Stimulated activated naive B cell treated with anti-CD40 and anti-IgM and Interleukin-4, amounts not matched to agents 10 μg/mL and 1 μg/mL and 100 μg/mL, for 72 hours (primary cell): ENCODE data around the gene ADK.
"Not testable (repeated sequence)": the region's sequence is repeated elsewhere in the genome, so short reads cannot be mapped to it uniquely, and the experiment has no call there.

Experiments used
- ATAC-seq, 2 donors: fragments of 150-1000 bp; cut with Tn5 transposase; replicated peaks; 2 replicates each; pipeline ENCODE4 v1.10.0; 2021; ENCODE audit warnings: moderate library complexity in 1 of 2
- DNase-seq: peaks from one replicate; pipeline ENCODE4 v3.0.0; 2021
- H3K27ac Mint-ChIP-seq: one replicate; pipeline ENCODE4 v1.8.0; 2022; ENCODE audit warnings: mild to moderate bottlenecking, mixed read lengths
- H3K27me3 Mint-ChIP-seq, 2 donors: one replicate each; pipeline ENCODE4 v1.8.0; 2022; ENCODE audit warnings: mixed read lengths in 2 of 2
- H3K36me3 Mint-ChIP-seq, 2 donors: one replicate each; pipeline ENCODE4 v1.8.0; 2022; ENCODE audit warnings: mixed read lengths in 2 of 2, mild to moderate bottlenecking in 1 of 2
- H3K4me1 Mint-ChIP-seq, 2 donors: one replicate each; pipeline ENCODE4 v1.8.0; 2022; ENCODE audit warnings: mixed read lengths in 2 of 2, mild to moderate bottlenecking in 1 of 2
- H3K4me3 Mint-ChIP-seq, 2 donors: one replicate each; pipeline ENCODE4 v1.8.0; 2022; ENCODE audit warnings: mild to moderate bottlenecking in 2 of 2, mixed read lengths in 2 of 2, moderate library complexity in 1 of 2
- H3K9me3 Mint-ChIP-seq, 2 donors: one replicate each; pipeline ENCODE4 v1.8.0; 2022; ENCODE audit warnings: mixed read lengths in 2 of 2, mild to moderate bottlenecking in 1 of 2

ADK gene

DNA sequence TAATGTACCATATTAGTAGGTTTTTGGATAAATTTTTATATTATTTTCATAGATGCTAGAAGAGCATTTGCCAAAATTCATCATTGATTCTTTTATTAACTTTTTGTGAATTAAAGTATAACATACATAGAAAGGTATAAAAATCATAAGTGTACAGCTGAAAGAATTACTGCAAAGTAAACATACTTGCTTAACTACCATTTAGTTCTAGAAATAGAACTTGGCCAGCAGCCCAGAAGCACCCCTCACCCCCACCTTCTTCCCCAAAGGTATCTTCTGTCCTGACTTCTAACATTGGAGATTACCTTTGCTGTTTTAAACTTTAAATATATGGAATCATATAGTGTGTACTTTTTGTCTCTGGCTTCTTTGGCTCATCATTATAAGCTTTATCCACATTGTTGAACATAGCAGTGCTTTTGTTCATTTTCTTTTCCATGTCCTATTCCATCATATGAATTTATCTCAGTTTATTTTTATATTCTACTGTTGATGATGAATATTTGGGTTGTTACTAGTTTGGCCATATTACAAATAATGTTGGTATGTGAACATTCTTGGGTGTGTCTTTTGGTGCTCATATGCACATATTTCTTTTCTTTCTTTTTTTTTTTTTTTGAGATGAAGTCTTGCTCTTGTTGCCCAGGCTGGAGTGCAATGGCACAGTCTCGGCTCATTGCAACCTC, 142.8 kb downstream of the ADK start:
- no peak overlapping the region for H3K27ac Mint-ChIP-seq
- no peak for DNase-seq
- no peaks in the 10 kb centered on the region for H3K9me3 Mint-ChIP-seq
- ATAC-seq, result no peak
- peaks cover 10 to 28% of the 10 kb centered on the region in 2 donors for H3K36me3 Mint-ChIP-seq
- H3K27me3 Mint-ChIP-seq, result no peaks in the 10 kb centered on the region
- H3K4me3 Mint-ChIP-seq, result no peak overlapping the region
- peaks cover 18 to 41% of the 10 kb centered on the region in 2 donors for H3K4me1 Mint-ChIP-seq

DNA sequence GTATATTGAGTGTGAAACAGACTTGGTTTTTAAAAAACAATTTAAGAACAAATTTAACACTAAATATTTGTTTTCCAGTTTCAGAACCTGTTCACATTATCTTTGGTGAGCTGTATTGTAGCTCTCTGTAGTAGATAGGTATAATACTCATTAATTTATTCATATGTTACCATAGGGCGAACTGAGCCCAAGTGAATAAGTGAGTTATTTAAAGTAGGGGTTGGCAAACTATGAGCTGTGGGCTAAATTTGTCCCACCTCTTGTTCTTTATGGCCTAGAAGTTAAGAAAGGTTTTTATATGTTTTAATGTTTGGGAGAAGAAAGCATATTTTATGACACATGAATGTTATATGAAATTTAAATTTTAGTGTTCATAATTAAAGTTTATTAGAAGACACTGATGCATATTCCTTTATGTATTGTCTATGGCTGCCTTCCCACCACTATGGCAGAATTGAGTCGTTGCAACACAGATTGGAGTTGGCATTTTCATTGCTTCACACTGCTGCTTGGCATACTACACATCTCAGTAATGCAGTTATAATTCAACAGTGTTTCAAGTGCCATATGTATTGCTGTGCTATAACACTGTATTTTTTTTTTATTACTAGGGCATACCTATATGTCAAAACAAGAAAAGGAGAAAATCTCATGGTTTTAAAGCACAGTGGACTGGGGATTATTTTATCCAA, 146.5 kb downstream of the ADK start:
- Mint-ChIP-seq H3K36me3 (peaks cover 7 to 22% of the 10 kb centered on the region in 2 donors), H3K4me1 (peaks cover 12 to 23% of the 10 kb centered on the region in 2 donors), H3K27me3 (no peaks in the 10 kb centered on the region), H3K4me3 (no peak overlapping the region), H3K9me3 (peaks cover 0 to 2% of the 10 kb centered on the region in 2 donors), H3K27ac (no peak overlapping the region)
- no peak for ATAC-seq
- DNase-seq, result no peak

DNA sequence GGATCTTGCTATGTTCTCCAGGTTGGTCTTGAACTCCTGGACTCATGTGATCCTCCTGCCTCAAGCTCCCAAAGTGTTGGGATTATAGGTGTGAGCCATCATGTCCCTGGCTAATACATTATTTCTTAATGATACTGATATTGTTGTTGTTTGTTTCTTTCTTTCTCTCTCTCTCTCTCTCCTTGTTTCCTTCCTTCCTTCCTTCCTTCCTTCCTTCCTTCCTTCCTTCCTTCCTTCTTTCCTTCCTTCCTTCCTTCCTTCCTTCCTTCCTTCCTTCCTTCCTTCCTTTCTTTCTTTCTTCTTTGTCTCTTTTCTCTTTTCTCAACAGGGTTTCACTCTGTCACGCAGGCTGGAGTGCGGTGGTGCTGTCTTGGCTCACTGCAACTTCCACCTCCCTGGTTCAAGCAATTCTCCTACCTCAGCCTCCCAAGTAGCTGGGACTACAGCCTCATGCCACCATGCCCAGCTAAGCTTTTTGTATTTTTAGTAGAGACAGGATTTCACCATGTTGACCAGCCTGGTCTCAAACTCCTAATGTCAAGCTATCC, 149.1 kb downstream of the ADK start:
- ATAC-seq, H3K9me3 Mint-ChIP-seq, H3K27me3 Mint-ChIP-seq, DNase-seq: not testable (repeated sequence)
- H3K27ac Mint-ChIP-seq, result peak overlapping the region; percentile 84
- H3K4me1 Mint-ChIP-seq, result peaks cover 9 to 19% of the 10 kb centered on the region in 2 donors
- H3K4me3 Mint-ChIP-seq, result peak overlapping the region in 1 of 2 donors; percentile 68
- peaks cover 5 to 15% of the 10 kb centered on the region in 2 donors for H3K36me3 Mint-ChIP-seq

DNA sequence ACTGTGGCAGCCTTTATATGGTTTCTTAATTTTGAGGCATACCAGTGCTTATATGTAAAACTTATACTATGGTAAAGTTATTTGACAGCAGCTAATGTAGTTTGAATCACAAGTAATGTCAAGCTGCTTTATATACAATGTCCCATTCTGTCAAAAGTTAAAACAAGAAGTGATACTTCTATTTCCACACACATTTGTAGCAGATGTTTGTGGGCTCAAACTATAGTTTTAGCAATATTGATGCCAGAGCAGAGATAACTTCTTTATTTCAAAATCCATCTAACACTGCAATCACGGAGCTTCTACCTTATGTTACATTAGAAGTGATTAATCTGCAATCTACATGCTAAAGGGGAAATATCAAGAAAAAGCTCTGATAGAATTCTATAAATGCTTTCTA, 149.6 kb downstream of the ADK start:
- Mint-ChIP-seq H3K27me3 (no peaks in the 10 kb centered on the region), H3K27ac (no peak overlapping the region), H3K4me1 (peaks cover 14 to 24% of the 10 kb centered on the region in 2 donors), H3K4me3 (no peak overlapping the region), H3K9me3 (peaks cover 0 to 2% of the 10 kb centered on the region in 2 donors), H3K36me3 (peaks cover 3 to 15% of the 10 kb centered on the region in 2 donors)
- no peak for DNase-seq
- ATAC-seq, result peak; percentile 59 to 78

DNA sequence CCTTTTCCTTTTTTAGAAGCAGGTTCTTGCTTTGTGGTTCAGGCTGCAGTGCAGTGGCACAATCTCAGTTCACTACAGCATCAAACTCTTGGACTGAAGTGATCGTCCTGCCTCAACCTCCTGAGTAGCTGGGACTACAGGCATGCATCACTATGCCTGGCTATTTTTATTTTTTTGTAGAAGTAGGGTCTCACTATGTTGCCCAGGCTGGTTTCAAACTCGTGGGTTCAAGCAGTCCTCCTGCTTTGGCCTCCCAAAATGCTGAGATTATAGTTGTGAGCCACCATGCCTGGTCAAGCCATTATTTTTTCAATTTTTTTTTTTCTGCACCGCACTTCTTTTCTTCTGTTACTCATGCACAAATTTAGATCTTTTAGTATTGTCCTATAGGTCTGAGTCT, 154.7 kb downstream of the ADK start:
- no peak overlapping the region for H3K4me3 Mint-ChIP-seq
- no peak for ATAC-seq
- H3K27me3 Mint-ChIP-seq, result no peaks in the 10 kb centered on the region
- H3K36me3 Mint-ChIP-seq, result peaks cover 4 to 14% of the 10 kb centered on the region in 2 donors
- H3K27ac Mint-ChIP-seq, result no peak overlapping the region
- peaks cover 18 to 25% of the 10 kb centered on the region in 2 donors for H3K4me1 Mint-ChIP-seq
- no peaks in the 10 kb centered on the region for H3K9me3 Mint-ChIP-seq
- DNase-seq, result no peak

DNA sequence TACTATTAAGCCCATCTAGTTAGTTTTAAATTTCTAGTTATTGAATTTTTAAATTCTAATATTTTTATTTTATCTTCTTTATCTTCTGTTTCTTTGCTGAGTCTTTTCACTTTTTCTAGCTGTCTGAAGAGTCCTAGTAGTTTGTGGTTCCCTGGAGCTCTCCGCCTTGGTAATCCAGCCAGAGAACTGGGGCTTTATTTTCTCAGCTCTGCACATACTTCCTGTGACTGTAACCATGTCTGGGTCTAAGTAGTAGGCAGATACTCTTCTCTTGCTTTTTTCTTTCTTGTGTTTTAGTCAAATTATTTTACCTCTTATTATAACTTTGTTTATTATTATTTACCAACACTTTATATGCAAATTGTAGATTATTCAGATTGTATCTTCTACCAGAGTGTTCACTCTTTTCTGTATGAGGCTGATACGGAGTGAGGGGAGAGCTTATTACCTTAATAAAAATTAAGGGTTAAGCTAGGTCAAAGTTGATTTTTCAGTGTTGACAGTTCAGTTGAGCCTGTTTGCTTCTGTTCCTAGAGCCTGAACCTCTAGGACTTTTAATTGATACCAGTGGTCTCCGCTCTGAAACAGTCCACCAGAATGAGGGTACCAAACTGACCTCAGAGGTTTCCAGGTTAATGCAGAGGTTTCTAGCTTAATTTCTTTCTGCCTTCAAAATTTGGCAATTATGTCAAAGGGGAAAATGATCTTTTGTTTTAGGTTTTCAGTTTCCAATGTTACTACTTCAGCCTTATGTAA, 155.4 kb downstream of the ADK start:
- ATAC-seq (no peak), DNase-seq (no peak)
- peaks cover 4 to 14% of the 10 kb centered on the region in 2 donors for H3K36me3 Mint-ChIP-seq
- no peaks in the 10 kb centered on the region for H3K9me3 Mint-ChIP-seq
- peaks cover 18 to 23% of the 10 kb centered on the region in 2 donors for H3K4me1 Mint-ChIP-seq
- H3K27ac Mint-ChIP-seq, result no peak overlapping the region
- H3K27me3 Mint-ChIP-seq, result no peaks in the 10 kb centered on the region
- no peak overlapping the region for H3K4me3 Mint-ChIP-seq

DNA sequence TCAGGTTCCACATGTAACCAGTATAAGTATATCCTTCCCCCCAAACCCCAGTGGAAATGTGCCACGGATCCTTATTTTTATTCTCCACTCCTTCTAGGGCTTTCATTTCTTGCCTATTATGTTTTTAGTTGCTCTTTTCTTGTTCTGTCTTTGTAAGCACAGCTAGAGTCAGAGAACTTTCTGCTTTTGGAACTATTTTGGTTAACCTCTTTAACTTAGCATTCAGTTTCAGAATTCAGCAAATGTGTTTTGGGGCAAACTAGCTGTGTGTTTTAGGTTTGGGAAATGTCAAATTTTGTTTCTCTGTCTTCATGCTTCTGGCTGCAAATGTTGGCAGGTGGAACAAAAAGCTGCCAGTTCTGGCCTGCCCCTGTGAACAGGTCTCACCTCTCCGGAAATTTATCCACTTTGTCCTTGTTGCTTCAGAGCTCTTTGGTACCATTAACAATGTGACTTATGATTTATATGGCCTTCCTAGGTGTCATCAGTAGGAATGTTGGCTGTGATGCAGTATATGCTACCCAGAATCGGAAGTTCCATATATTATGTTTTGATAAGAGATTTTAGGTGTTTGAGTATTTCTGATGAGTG, 156.1 kb downstream of the ADK start:
- Mint-ChIP-seq H3K27me3 (no peaks in the 10 kb centered on the region), H3K4me3 (no peak overlapping the region), H3K36me3 (peaks cover 4 to 14% of the 10 kb centered on the region in 2 donors), H3K4me1 (peaks cover 18 to 29% of the 10 kb centered on the region in 2 donors), H3K9me3 (no peaks in the 10 kb centered on the region), H3K27ac (peak overlapping the region; percentile 59)
- no peak for DNase-seq
- ATAC-seq, result no peak

DNA sequence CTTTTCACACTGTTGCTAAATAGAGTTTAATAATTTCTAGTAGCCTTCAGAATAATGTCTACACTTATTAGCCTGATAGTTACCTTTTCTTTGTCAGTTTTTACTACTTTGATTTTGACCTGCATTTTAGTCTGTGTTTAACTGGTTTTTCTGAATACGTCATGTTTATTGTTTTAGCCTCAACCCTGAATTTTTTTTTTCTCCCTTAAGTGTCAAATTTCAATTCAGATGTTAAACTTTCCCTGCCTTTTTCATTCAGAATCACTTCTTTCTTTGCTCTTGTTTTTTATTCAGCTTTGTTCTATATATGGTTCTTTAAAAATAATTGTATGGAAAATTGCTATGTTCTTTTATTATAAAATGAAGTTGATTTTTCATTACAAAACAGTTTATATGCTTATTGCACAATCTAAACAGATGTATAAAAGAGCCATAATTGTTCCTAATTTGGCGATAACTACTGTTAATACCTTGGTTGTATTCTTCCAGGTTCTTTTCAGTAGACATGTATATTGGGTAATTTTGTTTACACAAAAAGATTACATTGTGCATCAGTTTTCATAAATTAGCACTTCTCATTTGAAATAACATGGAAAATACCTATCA, 159.7 kb downstream of the ADK start:
- Mint-ChIP-seq H3K4me3 (no peak overlapping the region), H3K27ac (no peak overlapping the region), H3K27me3 (no peaks in the 10 kb centered on the region), H3K36me3 (peaks cover 5 to 10% of the 10 kb centered on the region in 2 donors), H3K9me3 (no peaks in the 10 kb centered on the region), H3K4me1 (peaks cover 12 to 22% of the 10 kb centered on the region in 2 donors)
- no peak for DNase-seq
- no peak for ATAC-seq

DNA sequence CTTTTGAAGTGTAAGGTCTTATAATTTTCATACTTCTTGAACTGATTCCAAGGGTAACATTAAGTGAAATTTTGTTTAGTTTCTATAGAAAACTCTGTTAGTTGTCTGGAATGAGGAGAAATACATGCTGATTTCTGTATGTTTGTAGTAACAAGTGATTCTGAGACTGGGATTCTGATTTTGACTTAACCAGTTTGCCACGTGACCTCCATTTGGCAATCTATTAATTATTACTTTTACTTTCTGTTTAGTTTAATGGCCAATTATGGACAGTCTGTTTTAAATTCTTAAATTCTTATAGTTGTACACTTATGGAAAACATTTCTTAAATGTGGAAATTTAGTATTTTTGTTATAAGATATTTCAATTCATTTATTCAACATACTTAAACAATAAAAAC, 163.1 kb downstream of the ADK start:
- DNase-seq (no peak), ATAC-seq (no peak)
- Mint-ChIP-seq H3K27me3 (no peaks in the 10 kb centered on the region), H3K4me1 (peaks cover 5 to 10% of the 10 kb centered on the region in 2 donors), H3K27ac (no peak overlapping the region), H3K4me3 (no peak overlapping the region), H3K9me3 (peaks cover 0 to 2% of the 10 kb centered on the region in 2 donors), H3K36me3 (peaks cover 23 to 37% of the 10 kb centered on the region in 2 donors)

DNA sequence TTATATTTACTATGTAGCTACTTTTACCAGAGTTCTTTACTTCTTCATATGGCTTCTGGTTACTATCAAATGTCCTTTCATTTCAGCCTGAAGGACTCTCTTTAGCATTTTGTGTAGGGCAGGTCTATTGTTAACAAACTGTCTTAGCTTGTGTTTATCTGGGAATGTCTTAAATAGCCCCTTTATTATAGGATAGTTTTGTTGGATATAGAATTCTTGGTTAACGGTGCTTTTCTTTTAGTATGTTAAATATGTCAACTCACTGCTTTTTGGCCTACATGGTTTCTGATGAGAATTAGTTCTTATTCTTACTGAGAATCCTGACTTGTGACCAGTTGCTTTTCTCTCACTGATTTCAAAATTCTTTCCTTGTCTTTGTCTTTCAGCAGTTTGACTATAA, 169.0 kb downstream of the ADK start:
- H3K27ac Mint-ChIP-seq, result no peak overlapping the region
- peaks cover 5 to 17% of the 10 kb centered on the region in 2 donors for H3K4me1 Mint-ChIP-seq
- ATAC-seq (no peak), DNase-seq (no peak)
- H3K4me3 Mint-ChIP-seq, result no peak overlapping the region
- H3K36me3 Mint-ChIP-seq, result peaks cover 52 to 67% of the 10 kb centered on the region in 2 donors
- H3K9me3 Mint-ChIP-seq, result peaks cover 3 to 9% of the 10 kb centered on the region in 2 donors
- no peaks in the 10 kb centered on the region for H3K27me3 Mint-ChIP-seq

DNA sequence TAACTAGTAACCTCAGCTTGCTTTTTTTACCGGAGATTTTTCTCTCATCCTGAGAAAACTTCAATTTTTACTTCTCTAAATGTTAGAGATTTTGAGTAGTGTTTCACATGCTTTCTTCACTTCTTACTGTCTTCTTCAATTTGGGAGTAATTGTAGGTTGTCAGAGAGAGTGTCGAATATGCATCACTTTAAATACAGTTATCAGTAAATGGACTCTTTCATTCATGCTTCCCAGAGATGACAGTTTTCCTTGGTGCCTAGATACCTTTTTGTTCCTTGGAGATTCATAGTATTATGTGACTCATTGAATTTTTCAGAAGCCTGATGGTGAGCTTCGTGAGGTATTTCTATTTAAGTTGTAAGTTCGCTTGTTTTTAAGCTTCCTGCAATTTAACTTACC, 169.7 kb downstream of the ADK start:
- Mint-ChIP-seq H3K36me3 (peaks cover 54 to 71% of the 10 kb centered on the region in 2 donors), H3K27me3 (no peaks in the 10 kb centered on the region), H3K4me3 (no peak overlapping the region), H3K4me1 (peaks cover 5 to 22% of the 10 kb centered on the region in 2 donors), H3K27ac (no peak overlapping the region), H3K9me3 (peaks cover 3 to 9% of the 10 kb centered on the region in 2 donors)
- DNase-seq (no peak), ATAC-seq (no peak)

DNA sequence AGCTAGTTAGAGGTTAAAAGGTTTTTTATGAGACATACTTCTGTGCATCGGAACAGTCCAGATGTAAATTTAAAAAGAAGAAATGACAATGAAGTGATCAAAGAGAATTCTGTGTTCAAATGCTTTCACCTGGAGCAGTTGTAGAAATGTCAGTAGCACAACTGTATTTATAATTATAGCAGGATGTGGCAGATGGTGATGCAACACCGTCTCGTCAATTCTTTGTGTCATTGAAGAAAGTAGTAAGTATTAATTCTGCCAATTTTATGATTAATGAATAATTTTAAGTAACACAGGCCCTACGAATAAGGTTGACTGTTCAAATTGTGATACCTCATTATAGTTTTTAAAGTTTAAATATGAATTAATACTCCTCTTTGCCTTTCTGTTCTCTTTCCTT, 171.1 kb downstream of the ADK start:
- ATAC-seq, result no peak
- H3K36me3 Mint-ChIP-seq, result peaks cover 49 to 65% of the 10 kb centered on the region in 2 donors

DNA sequence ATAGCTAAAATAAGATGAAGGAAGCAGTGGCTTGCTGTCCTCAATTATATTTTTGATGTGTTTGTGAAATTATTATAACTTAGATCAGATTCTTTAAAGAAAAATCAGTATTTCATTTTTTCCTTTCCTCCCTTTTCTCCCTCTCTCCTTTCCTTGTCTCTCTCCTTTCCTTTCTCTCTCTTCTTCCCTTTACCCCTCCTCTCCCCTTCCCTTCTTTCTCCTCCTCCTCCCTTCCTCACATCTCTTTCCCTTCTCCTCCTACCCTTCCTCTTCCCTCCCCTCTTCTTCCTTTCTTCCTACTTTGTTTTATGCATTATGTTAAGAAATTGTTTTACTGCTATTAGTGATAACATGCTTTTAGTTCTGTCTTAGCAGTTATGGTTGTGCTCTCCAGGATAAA, 171.5 kb downstream of the ADK start:
- peaks cover 3 to 9% of the 10 kb centered on the region in 2 donors for H3K9me3 Mint-ChIP-seq
- ATAC-seq (no peak), DNase-seq (no peak)
- H3K4me1 Mint-ChIP-seq, result peaks cover 10 to 29% of the 10 kb centered on the region in 2 donors
- no peaks in the 10 kb centered on the region for H3K27me3 Mint-ChIP-seq
- no peak overlapping the region for H3K27ac Mint-ChIP-seq
- no peak overlapping the region for H3K4me3 Mint-ChIP-seq
- peaks cover 45 to 65% of the 10 kb centered on the region in 2 donors for H3K36me3 Mint-ChIP-seq

More for the DNA sequence above, 171.1 kb downstream of the ADK start:
- no peak overlapping the region for H3K4me3 Mint-ChIP-seq
- DNase-seq, result no peak
- H3K27me3 Mint-ChIP-seq, result no peaks in the 10 kb centered on the region
- peaks cover 3 to 9% of the 10 kb centered on the region in 2 donors for H3K9me3 Mint-ChIP-seq
- H3K4me1 Mint-ChIP-seq, result peaks cover 7 to 27% of the 10 kb centered on the region in 2 donors
- no peak overlapping the region for H3K27ac Mint-ChIP-seq
